HG03060 (cell line): ENCODE measurements around the gene IDUA.

ENCODE experiments used
- ATAC-seq: cut with Tn5 transposase; IDR thresholded peaks from one replicate; pipeline ENCODE4 v1.9.1; 2021; ENCODE audit warnings: low read depth, moderate number of reproducible peaks; ENCODE audit not compliant: unreplicated experiment

IDUA gene

DNA sequence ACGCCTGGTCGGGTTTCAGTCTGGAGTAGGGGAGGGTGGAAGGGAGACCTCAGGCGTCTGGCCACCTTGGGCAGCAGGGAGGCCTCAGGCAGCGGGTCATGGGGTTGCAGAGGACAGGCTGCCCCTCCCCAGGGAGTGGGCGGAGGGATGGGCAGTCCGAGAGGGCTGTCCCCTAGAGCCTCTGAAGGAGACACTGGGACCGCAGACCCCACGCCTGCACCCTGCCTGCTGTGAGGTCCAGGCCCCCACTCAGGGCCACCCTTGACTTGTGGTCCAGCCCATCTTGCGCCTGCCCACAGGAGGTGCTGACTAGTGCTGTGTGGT, 41.0 kb downstream of the IDUA start:
- ATAC-seq = no peak

GRCh38 chr4:1028574-1029220, 41.9 kb downstream of the IDUA start:
- no peak for ATAC-seq

DNA sequence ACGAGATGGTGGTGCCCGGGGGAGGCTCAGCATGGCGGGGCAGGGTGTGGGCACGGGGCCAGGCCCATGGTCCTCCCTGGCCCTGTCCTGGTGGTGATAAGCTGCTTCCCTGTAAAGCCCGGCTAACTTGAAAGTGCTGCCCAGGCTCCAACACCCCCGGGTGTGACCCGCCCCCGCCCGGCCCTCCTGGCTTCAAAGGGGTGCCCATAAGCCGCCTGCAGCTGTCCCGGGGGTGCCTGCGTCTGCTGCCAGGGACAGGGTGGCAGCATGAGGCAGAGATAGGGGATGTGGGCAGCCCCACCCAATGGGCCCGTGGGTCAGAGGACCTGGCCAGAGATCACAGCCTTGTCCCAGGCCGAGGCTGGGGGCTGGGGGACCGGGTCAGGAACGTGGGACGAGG, 42.7 kb downstream of the IDUA start:
- ATAC-seq = no peak

GRCh38 chr4:1030031-1030430, 43.2 kb downstream of the IDUA start:
- ATAC-seq = no peak

- ATAC-seq = no peak
These were observed 43.7 kb downstream of the IDUA start for GRCh38 chr4:1030559-1030958.

DNA sequence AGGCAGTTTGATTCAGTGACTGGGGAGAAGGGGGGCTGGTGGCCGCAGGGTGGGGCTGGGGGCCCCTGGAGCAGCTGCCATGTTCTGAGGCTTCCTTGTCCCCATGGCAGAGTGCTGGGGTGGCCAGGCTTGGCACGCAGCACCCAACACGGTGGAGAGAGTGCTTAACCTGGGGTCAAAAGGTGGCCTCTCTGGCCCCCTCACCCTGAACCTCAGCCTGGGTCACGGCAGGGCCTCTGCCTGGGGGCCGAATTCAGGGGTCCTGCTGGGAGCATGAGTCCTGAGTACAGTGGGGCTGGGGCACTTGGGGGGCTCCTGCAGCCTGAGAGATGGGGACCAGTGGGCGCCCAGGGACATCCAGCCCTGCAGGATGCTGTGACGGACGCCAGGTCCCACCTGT, 44.5 kb downstream of the IDUA start:
- ATAC-seq = no peak

DNA sequence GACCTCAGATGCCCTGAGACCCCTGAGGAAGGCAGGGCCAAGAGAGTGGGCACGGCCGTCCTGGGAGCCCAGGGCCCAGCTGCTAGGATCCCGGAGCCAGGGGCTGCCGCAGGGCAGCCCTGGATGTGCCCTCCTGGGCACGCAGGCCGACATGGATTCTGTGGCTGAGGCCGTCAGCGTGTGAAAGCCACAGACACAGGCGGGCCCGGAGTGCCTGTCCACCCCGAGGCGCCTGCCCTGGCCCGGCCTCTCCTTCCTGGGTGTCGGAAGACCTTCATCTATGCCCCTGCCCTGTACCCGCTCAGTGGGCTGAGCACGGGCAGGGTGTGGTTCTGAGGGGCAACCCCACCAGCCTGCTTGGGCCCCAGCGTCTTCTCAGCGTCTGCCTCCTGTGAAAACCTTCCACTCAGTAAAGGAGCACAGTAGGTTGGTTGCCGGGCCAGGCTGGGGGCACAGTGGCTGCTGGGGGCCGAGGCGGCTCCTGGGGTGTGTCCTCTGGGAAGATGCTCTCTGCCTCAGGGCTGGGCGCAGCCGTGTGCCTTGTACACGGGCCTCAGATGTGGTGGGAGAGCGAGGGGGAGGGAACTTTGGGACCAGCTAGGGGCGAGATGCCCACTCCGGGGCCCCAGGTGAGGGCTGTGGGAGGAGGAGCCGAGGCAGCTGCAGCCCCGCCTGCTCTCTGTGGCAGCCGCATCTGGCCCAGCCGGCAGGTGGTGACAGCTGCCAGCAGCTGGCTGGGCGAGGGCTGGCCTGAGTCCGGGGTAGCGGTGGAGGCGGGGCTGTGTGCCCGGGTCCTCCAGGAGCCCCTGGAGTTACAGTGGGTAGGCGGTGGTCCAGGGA, 45.3 kb downstream of the IDUA start:
- ATAC-seq = no peak

GRCh38 chr4:1032861-1033260, 46.0 kb downstream of the IDUA start:
- no peak for ATAC-seq

GRCh38 chr4:1033840-1034551, 47.2 kb downstream of the IDUA start:
- ATAC-seq = no peak

GRCh38 chr4:1035510-1035909, 48.7 kb downstream of the IDUA start:
- no peak for ATAC-seq

DNA sequence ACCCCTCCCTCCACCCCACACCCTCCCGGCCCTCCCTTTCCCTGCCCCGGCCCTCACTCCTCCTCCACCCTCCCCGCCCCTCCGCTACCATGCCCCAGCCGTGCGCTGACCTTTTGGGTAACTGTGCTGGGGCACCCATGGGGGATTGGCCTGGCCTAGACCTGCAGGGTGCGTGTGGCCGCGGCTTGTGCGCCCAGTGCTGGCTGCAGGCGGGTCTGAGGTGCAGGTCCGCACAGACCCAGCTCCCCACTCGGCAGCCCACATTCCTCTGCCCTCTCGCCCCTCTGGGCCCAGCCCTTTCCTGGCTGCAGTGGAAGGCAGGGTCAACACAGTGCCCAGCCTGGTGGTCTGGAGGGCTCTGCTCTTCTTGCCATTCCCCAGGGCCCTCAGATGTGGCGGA, 49.3 kb downstream of the IDUA start:
- no peak for ATAC-seq

DNA sequence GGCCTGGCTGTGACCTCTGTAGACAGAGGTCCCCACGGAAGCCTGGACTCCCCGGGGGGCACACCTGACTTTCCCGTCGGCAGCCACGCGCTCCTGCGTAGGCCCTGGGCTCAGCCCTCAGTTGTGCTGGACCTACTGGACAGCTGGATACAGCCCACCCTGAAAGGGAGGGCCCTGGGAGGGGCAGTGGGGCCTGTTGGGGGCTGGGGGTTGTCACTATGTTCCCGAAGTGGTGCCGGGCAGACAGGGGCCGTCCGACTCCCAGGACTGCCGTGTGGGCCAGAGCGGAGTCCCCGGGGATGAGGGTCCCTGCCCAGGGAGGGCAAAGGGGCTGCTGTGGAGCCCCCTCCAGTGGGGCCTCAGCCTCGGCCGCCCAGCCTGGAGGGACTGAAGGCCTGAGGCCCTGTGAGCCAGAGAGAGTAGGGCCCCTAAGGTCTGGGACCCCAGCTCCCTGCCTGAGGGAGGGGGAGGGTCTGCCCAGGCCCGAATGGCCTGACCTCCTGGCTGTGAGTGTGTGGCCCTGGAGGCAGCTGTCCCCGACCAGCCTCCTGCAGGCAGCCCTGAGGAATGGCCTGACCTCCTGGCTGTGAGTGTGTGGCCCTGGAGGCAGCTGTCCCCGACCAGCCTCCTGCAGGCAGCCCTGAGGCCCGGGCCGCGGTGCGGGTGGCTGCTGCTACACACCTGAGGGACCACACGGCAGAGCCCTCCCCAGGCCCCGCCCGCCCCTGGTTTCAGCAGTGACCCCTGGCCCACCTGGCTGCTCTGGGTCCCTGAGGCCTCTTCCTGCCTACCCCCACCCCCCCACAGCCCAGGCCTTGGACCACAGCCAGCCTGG, 50.3 kb downstream of the IDUA start:
- ATAC-seq = no peak

GRCh38 chr4:1038948-1039492, 52.2 kb downstream of the IDUA start:
- ATAC-seq = no peak

GRCh38 chr4:1039493-1040343, 52.9 kb downstream of the IDUA start:
- ATAC-seq = no peak

- ATAC-seq = no peak
These were observed 53.7 kb downstream of the IDUA start for GRCh38 chr4:1040344-1041146.

GRCh38 chr4:1041147-1041935, 54.5 kb downstream of the IDUA start:
- no peak for ATAC-seq

DNA sequence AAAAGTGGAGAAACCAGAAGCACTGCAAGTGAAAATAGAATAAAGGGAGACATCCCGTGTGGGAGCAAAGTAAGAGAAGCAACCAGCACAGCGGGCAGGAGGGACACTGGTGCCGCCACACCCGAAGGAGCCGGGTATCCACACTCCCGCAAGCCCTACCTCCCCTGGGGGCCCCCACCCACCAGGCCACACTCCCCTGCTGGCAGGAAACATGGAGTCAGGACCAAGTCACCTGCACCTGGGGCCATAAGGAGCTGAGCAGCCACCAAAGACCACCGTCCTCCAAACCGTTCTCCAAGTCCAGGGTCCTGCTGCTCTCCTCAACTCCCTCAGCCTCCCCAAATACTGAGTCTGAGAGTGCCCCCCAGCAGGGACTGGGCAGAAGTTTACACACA, 55.1 kb downstream of the IDUA start:
- ATAC-seq = no peak
